ENCODE data around the gene C16orf74. TPM values are rescaled to one million over a fixed set of nuclear protein-coding genes. Genes with fewer than 3 reads are reported as not detected.

C16orf74 gene
- total RNA-seq, 1 donor from 2014 or later, result 4.7 TPM

DNA sequence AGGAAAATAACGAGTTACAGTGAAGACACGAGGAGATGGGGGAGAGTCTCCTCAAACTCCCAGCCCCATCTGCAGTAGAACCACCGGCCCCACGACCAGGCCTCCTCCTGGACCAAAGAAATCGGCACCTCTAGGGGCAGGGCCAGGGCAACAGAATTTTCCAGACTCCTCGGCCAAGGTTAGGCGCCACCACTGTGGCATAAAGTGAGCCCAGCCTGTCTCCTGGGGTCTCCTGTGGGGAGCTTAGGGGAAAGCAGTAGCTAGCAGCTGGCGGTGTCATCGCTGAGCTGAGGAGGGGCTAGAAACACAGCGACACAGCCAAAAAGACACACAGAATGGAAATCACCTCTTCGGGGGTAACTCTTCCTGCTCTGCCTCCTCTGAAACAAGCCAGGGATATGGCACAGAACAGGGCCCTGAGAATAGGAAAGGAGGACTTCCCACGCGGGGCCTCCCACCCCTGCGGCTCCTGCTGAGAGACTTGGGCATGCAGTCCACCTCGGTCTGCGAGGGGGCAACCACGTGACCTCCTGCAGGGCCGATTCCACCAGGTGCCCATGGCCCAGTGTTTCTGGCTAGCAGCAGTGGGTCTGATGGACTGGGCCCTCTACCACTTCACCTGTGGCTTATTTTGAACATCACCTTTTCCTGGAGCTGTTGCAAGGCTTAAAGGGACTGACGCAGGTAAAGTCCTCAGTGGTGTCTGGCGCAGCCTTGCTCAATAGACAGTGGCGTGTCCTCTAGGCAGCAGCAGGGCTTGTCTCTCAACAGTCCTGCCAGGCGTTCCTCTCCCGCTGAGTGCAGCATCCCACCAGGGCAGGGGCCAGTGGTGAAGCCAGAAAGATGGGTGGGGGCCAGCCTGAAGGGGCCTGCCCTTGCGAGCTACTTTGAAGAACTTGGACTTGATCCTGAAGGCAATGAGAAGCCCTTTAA lies 55.4 kb downstream of the C16orf74 start:
- no peak overlapping the region for H3K27ac Mint-ChIP-seq (ENCODE audit: unreplicated experiment)
- Histone ChIP-seq H3K79me2 (ENCODE audit: insufficient read depth, low read length) (no peaks in the 10 kb centered on the region), H3K4me2 (ENCODE audit: low read length) (no peak overlapping the region), H4K20me1 (ENCODE audit: insufficient read depth, low read length) (no peaks in the 10 kb centered on the region), H3K9ac (ENCODE audit: low read length) (no peak overlapping the region), H3K9me3 (ENCODE audit: insufficient read depth, low read depth, low read length) (no peaks in the 10 kb centered on the region), H3K27me3 (ENCODE audit: insufficient read depth, low read length) (peaks cover 8% of the 10 kb centered on the region), H3K27ac (ENCODE audit: low read depth, low read length) (no peak overlapping the region), H3K4me3 (ENCODE audit: insufficient read depth, low read depth, low read length) (no peak overlapping the region), H3K4me1 (ENCODE audit: insufficient read depth, low read length) (no peaks in the 10 kb centered on the region), H3K36me3 (ENCODE audit: insufficient read depth, low read length) (no peaks in the 10 kb centered on the region), H2AFZ (ENCODE audit: low read depth, low read length) (no peak overlapping the region)
- H3K4me1 Mint-ChIP-seq (ENCODE audit: low read depth, unreplicated experiment), result peaks cover 3% of the 10 kb centered on the region
- no peak for DNase-seq (ENCODE audit: low read depth)
- no peak overlapping the region for H3K4me3 Mint-ChIP-seq (ENCODE audit: unreplicated experiment)
- no peaks in the 10 kb centered on the region for H3K36me3 Mint-ChIP-seq (ENCODE audit: low read depth, unreplicated experiment)
- FAIRE-seq, result no peak
- H3K27me3 Mint-ChIP-seq (ENCODE audit: low read depth, unreplicated experiment), result peaks cover 34% of the 10 kb centered on the region
- peaks cover 2% of the 10 kb centered on the region for H3K9me3 Mint-ChIP-seq (ENCODE audit: unreplicated experiment)
- TF ChIP-seq EZH2 (IDR thresholded peaks at IDR 0.05; ENCODE audit: insufficient read depth, low read length), result no peak
- TF ChIP-seq, protein P1, sequence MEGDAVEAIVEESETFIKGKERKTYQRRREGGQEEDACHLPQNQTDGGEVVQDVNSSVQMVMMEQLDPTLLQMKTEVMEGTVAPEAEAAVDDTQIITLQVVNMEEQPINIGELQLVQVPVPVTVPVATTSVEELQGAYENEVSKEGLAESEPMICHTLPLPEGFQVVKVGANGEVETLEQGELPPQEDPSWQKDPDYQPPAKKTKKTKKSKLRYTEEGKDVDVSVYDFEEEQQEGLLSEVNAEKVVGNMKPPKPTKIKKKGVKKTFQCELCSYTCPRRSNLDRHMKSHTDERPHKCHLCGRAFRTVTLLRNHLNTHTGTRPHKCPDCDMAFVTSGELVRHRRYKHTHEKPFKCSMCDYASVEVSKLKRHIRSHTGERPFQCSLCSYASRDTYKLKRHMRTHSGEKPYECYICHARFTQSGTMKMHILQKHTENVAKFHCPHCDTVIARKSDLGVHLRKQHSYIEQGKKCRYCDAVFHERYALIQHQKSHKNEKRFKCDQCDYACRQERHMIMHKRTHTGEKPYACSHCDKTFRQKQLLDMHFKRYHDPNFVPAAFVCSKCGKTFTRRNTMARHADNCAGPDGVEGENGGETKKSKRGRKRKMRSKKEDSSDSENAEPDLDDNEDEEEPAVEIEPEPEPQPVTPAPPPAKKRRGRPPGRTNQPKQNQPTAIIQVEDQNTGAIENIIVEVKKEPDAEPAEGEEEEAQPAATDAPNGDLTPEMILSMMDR (IDR thresholded peaks at IDR 0.05; ENCODE audit: insufficient read depth, low read depth, low read length), result no peak

DNA sequence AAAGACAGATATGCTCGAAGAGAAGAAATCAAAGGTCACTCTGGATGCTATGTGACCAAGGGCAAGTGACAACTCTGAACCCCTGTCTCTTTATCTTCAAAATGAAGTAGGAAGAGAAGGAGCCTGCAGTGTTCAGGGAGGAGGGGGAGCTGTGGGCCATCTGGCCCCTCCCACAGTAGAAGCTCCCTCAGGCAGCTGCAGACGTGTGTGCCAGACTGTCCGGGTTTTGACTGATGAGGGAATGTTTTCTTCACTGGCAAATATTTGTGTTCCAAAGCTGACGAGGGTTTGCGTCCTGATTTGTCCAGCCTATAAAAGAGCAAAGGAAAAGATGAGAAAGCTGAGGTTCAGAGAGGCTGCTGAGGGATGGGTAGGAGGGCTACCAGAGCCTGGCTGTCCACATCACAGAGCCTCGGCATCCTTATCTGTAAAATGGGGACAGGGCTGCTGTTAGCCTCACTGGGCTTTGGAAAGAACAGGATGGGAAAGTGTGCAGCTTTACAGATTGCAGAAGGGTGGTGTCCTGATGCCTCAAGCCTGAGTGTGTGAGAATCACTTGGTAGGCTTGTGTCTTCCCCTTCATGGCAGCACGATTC lies 60.3 kb downstream of the C16orf74 start:
- Histone ChIP-seq H3K27ac (ENCODE audit: low read depth, low read length) (no peak overlapping the region), H2AFZ (ENCODE audit: low read depth, low read length) (no peak overlapping the region), H3K4me2 (ENCODE audit: low read length) (no peak overlapping the region), H3K9ac (ENCODE audit: low read length) (no peak overlapping the region), H3K36me3 (ENCODE audit: insufficient read depth, low read length) (no peaks in the 10 kb centered on the region), H3K79me2 (ENCODE audit: insufficient read depth, low read length) (peaks cover 7% of the 10 kb centered on the region), H4K20me1 (ENCODE audit: insufficient read depth, low read length) (no peaks in the 10 kb centered on the region), H3K4me1 (ENCODE audit: insufficient read depth, low read length) (peaks cover 4% of the 10 kb centered on the region), H3K9me3 (ENCODE audit: insufficient read depth, low read depth, low read length) (no peaks in the 10 kb centered on the region), H3K4me3 (ENCODE audit: insufficient read depth, low read depth, low read length) (no peak overlapping the region), H3K27me3 (ENCODE audit: insufficient read depth, low read length) (peaks cover 3% of the 10 kb centered on the region)
- H3K27me3 Mint-ChIP-seq (ENCODE audit: low read depth, unreplicated experiment), result peaks cover 13% of the 10 kb centered on the region
- TF ChIP-seq, protein P1 (IDR thresholded peaks at IDR 0.05; ENCODE audit: insufficient read depth, low read depth, low read length), result no peak
- TF ChIP-seq EZH2 (IDR thresholded peaks at IDR 0.05; ENCODE audit: insufficient read depth, low read length), result no peak
- H3K9me3 Mint-ChIP-seq (ENCODE audit: unreplicated experiment), result peaks cover 2% of the 10 kb centered on the region
- H3K36me3 Mint-ChIP-seq (ENCODE audit: low read depth, unreplicated experiment), result no peaks in the 10 kb centered on the region
- no peak for DNase-seq (ENCODE audit: low read depth)
- no peak overlapping the region for H3K27ac Mint-ChIP-seq (ENCODE audit: unreplicated experiment)
- no peak overlapping the region for H3K4me3 Mint-ChIP-seq (ENCODE audit: unreplicated experiment)
- H3K4me1 Mint-ChIP-seq (ENCODE audit: low read depth, unreplicated experiment), result no peaks in the 10 kb centered on the region
- no peak for FAIRE-seq
